NCI-H2171 (cell line): ENCODE data around the gene IL17RC.
A peak's percentile ranks its signal among the peaks of the same experiment; 100 is the strongest.
"Not testable (repeated sequence)": the region's sequence is repeated elsewhere in the genome, so short reads cannot be mapped to it uniquely, and the experiment has no call there.

Experiments
- DNase-seq: peaks from one replicate; lab custom pipeline; 2025; lab: John Stamatoyannopoulos, UW

The IL17RC gene

DNA sequence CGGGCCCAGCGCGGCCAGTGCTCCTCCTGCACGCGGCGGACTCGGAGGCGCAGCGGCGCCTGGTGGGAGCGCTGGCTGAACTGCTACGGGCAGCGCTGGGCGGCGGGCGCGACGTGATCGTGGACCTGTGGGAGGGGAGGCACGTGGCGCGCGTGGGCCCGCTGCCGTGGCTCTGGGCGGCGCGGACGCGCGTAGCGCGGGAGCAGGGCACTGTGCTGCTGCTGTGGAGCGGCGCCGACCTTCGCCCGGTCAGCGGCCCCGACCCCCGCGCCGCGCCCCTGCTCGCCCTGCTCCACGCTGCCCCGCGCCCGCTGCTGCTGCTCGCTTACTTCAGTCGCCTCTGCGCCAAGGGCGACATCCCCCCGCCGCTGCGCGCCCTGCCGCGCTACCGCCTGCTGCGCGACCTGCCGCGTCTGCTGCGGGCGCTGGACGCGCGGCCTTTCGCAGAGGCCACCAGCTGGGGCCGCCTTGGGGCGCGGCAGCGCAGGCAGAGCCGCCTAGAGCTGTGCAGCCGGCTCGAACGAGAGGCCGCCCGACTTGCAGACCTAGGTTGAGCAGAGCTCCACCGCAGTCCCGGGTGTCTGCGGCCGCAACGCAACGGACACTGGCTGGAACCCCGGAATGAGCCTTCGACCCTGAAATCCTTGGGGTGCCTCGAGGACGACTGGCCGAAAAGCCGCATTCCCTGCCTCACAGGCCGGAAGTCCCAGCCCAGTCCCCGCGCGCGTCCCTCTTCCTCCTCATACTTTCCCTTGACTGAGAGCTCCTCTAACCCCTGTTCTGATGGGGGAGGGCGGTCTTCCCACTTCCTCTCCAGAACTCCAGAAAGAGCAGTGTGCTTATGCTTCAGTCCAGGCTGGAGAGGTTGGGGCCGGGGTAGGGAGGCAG is 1.4 kb upstream of the IL17RC start:
- no peak for DNase-seq

GRCh38 chr3:9916346-9916733 is 558 bp upstream of the IL17RC start:
- no peak for DNase-seq

GRCh38 chr3:9917820-9918219 is 922 bp downstream of the IL17RC start:
- DNase-seq = no peak

GRCh38 chr3:9918261-9919038 is 1.6 kb downstream of the IL17RC start:
- DNase-seq = no peak

- no peak for DNase-seq
Measured at GRCh38 chr3:9928158-9928557, 11.3 kb downstream of the IL17RC start.

DNA sequence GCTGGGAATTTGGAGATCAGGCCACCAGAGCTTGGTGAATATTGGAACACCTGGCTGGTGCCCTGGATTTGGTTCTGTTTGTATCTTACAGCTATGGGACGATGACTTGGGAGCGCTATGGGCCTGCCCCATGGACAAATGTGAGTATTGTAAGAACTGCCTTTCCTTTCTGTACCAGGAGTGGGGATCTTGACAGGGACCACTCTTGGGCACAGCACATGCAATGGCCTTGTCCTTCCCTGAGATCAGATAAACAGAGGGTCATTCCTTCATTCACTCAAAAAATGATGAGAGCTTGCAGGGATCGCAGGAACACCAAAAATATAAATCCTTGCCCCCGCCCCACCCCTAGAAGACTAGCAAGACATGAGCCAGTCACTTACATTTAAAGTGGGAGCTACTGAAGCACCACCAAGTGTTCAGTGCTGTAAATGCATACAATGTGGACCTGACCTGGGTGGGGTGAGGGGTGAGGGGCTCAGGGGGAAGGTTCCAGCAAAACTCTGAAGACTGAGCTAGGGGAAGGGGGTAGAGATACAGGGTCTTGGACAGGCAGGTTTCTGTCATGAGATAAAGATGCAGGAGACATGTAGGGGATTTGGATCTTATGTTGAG is 14.0 kb downstream of the IL17RC start:
- DNase-seq = no peak

DNA sequence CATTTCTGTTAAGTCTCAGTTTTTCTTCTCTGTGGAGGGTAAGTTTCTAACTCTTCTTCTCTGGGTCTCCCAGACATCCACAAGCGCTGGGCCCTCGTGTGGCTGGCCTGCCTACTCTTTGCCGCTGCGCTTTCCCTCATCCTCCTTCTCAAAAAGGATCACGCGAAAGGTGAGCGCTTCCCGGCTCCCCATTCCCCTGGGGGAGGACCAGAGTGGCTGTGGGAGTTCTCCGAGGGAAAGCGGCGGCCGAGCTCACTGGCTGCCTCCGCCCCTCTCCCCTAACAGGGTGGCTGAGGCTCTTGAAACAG is 15.6 kb downstream of the IL17RC start:
- DNase-seq = no peak

DNA sequence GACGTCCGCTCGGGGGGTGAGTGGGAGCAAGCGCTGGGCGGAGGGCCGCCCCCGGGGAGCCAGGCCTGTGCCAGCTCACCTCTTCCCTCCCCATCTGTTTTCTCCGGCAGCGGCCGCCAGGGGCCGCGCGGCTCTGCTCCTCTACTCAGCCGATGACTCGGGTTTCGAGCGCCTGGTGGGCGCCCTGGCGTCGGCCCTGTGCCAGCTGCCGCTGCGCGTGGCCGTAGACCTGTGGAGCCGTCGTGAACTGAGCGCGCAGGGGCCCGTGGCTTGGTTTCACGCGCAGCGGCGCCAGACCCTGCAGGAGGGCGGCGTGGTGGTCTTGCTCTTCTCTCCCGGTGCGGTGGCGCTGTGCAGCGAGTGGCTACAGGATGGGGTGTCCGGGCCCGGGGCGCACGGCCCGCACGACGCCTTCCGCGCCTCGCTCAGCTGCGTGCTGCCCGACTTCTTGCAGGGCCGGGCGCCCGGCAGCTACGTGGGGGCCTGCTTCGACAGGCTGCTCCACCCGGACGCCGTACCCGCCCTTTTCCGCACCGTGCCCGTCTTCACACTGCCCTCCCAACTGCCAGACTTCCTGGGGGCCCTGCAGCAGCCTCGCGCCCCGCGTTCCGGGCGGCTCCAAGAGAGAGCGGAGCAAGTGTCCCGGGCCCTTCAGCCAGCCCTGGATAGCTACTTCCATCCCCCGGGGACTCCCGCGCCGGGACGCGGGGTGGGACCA is 16.1 kb downstream of the IL17RC start:
- DNase-seq = peak; percentile 56

GRCh38 chr3:9933561-9934234 is 16.8 kb downstream of the IL17RC start, which contains the start of gene CRELD1:
Gene CRELD1, plus strand, starts transcription at chr3:9933834. Its CDS starts 605 bp downstream, at chr3:9934439.
- peak; percentile 75 for DNase-seq

DNA sequence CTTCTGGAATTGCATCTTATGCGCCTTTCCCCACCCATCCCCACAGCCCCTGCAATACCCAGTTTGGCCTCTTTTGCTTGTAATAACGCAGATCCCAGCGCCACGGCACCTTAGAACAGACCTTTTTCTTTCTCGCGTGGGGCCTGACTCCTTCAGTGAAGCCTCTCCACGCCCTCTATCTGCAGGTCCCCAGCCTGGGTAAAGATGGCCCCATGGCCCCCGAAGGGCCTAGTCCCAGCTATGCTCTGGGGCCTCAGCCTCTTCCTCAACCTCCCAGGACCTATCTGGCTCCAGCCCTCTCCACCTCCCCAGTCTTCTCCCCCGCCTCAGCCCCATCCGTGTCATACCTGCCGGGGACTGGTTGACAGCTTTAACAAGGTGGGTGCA is 17.3 kb downstream of the IL17RC start:
- DNase-seq = no peak

DNA sequence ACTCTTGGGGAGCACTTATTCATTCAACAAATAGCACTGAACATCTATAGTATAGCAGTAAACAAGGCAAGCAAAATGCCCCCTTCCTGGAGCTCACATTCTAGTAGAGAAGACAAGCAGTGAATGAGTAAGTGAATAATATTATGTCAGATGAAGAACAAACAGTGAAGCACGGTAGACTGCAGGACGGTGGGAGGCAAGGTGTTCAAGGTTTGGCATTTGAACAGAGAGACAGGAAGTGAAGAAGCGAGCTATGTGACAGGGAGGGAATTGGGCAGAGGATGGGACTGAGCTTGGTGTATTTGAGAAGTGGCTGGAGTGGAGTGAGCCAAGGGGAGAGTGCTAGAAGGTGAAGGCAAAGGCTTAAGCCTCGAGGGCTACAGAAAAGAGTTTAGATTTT is 18.1 kb downstream of the IL17RC start:
- DNase-seq = no peak

DNA sequence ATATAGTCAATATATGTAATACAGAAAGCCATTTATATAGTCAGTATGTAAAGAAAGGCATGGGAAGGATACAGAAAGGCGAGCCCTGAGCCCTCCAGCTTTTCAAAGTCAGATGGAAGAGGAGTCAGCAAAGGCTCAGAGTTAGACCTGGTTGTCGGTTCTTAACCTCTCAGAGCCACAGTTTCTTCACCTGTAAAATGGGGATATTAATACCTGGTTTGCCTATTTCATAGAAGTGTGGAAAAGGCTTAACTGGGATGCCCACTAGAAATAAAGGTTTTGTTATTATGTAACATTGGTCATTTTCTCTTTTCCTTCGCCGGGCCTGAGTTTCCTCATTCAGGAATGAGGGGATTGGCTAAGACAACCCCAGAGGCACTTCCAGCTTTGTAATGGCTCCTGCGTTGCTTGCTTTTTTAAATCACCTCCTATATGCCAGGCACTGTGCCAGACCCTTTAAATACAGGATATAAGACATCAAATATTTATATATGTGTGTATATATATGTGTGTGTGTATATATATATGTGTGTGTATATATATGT is 19.1 kb downstream of the IL17RC start:
- no peak for DNase-seq

DNA sequence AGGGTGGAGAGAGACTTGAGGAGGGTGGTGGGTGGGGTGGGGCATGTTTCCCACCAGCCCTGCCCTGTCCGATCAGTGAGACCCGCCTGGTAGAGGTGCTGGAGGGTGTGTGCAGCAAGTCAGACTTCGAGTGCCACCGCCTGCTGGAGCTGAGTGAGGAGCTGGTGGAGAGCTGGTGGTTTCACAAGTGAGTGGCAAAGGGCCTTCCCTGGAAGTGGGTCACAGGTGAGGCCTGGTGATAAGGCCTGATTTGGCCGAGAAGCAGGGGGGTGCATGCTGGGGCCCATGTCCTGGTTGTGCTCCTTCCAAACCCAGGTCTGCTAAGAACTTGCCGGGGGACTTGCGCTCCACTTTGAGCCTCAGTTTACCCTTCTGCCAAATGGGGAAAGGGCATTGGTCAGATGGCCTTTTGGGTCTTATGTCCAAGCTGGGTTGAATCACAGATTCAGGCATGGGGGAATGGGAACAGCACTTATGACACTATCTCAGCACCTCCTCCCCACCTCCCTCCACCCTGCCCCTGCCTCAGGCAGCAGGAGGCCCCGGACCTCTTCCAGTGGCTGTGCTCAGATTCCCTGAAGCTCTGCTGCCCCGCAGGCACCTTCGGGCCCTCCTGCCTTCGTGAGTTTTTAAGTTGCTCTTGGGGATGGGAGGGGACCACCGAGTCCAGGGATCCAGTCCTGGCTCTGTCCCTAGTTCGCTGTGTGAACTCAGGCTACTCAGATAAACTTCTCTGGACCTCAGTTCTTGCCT is 20.8 kb downstream of the IL17RC start:
- DNase-seq = no peak

- no peak for DNase-seq
Measured at GRCh38 chr3:9938966-9939365, 22.1 kb downstream of the IL17RC start.

DNA sequence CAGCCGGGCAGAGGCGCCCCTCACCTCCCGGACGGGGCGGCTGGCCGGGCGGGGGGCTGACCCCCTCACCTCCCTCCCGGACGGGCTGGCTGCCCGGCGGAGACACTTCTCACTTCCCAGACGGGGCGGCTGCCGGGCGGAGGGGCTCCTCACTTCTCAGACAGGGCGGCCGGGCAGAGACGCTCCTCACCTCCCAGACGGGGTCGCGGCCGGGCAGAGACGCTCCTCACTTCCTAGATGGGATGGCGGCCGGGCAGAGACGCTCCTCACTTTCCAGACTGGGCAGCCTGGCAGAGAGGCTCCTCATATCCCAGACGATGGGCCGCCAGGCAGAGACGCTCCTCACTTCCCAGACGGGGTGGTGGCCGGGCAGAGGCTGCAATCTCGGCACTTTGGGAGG is 23.0 kb downstream of the IL17RC start:
- DNase-seq = not testable (repeated sequence)

DNA sequence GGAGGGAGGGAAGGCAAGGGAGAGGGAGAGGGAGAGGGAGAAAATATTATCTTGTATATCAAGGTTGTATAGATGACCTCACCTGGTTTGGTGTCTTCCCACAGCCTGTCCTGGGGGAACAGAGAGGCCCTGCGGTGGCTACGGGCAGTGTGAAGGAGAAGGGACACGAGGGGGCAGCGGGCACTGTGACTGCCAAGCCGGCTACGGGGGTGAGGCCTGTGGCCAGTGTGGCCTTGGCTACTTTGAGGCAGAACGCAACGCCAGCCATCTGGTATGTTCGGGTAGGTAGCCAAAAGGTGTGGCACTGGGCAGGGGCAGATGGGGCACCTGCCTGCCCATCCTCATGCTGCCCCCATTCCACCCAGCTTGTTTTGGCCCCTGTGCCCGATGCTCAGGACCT is 23.8 kb downstream of the IL17RC start:
- no peak for DNase-seq

GRCh38 chr3:9942164-9942563 is 25.3 kb downstream of the IL17RC start:
- DNase-seq = no peak

DNA sequence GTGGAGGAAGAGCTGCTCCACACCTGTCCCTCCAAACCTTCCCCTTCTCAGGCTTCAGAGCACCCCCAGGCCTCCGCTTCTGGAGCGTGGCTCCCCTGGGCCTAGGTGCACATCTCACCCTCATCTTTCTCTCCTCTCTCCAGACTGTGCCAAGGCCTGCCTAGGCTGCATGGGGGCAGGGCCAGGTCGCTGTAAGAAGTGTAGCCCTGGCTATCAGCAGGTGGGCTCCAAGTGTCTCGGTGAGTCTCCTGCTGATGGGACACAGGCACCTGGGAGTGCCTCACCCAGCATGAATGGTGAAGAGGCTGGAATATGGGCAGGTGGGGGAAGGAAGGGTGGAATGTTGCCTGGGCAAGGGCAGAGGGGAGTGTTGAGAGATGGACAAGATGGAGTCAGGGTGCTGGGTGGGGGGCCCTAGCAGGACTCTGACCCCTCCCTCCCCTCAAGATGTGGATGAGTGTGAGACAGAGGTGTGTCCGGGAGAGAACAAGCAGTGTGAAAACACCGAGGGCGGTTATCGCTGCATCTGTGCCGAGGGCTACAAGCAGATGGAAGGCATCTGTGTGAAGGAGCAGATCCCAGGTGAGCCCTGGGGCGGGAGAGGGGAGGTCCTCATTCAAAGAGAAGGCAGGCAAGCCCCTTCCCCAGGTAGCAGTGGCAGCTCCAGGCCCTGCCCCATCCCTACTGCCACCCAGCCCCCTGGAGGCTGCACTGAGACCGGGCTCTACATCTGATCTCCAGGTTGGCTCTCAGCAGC is 26.2 kb downstream of the IL17RC start:
- DNase-seq = no peak

GRCh38 chr3:9944271-9944670 is 27.4 kb downstream of the IL17RC start:
- DNase-seq = no peak

- DNase-seq = no peak
Measured at GRCh38 chr3:9945358-9945757, 28.5 kb downstream of the IL17RC start.
